EH (cell line): ENCODE measurements around the gene CCT7.
"Not testable (repeated sequence)": the region's sequence is repeated elsewhere in the genome, so short reads cannot be mapped to it uniquely, and the experiment has no call there.

Experiments
- DNase-seq: peaks from one replicate; pipeline ENCODE4 v3.0.0-alpha.2; 2015; ENCODE audit warnings: low read depth

Gene CCT7

DNA sequence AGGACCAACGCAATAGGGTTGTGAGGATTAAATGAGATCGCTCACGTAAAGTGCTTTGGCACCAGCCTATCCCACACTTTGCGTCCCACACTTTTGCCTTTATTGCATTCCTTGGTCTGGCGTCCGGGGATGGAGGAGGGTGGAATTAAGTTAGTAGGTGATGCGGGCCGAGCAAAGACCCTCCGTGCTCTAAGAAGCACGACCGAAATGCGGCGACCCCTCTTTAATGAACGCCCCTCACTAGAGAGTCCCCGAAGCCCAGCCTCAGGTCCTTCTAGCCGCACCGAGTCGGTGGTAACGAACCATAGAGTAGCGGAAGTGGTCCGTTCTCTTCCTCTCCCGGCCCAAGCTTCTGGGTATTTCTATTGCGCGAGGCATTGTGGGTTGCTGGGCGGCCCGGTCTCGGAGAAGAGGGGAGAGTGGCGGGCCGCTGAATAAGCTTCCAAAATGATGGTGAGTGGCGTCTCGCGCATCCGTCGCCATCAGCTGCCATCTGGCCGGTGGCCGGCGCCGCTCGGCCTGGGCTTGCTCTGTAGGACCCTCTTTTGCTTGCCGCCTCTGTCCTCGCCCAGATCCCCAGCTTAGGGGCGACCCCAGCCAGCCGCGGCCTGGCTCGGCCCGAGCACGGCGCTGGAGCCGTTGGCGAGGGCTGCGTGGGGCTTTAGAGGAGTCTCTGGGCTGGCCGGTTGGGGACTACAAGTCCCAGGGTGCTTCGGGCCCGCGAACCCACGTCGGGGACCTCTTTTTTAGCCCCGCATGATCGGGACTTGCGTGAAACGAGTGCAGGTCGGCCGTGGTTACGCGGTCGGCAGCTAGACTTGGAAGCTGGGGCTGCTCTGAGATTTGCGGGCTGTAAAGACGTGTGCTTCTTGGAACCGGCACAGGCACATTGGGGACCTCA lies at the start of gene CCT7:
TSS of gene CCT7 (plus strand) at position 377 of the 901 bp plus-strand sequence. CDS start at position 448, 71 bp downstream.
- DNase-seq = peak; percentile 91

- no peak for DNase-seq
Measured at GRCh38 chr2:73185965-73186364, 48.1 kb upstream of the CCT7 start.

DNA sequence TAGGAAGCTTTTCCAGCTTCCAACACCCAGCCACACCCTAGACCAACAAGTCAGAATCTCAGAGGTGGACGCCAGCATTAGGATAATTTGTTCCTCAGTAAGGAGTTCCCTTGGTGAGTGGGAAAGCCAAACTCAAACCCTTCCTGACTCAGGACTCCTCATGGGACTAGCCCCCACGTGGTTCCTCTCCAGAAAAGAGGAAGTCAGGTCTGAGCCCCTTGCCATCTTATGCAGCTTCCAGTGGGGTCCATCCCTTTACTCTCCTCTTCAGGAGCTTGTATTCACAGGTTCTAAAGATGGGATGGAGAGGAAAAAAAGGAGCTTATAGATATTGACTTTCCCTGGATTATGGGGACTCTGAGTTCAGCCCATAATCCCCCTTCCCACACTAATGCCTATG lies 46.6 kb upstream of the CCT7 start:
- DNase-seq = no peak

DNA sequence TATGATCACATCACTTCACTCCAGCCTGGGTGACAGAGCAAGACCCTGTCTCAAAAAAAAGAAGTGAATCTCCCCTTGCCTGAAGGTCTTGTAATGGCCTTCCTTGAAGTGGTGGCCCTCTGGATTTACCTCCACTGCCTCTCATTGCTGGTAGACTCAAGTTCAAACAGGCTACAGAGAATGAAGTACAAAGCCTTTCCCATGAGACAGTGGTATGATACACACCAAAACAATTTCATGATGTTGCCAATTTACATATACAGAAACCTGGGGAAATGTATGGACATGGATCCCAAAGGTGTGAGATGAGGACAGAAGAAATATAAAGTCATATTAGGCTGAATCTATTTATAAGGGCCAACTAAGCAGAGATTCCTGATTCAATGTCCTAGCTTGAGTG lies 36.5 kb upstream of the CCT7 start:
- DNase-seq = no peak

DNA sequence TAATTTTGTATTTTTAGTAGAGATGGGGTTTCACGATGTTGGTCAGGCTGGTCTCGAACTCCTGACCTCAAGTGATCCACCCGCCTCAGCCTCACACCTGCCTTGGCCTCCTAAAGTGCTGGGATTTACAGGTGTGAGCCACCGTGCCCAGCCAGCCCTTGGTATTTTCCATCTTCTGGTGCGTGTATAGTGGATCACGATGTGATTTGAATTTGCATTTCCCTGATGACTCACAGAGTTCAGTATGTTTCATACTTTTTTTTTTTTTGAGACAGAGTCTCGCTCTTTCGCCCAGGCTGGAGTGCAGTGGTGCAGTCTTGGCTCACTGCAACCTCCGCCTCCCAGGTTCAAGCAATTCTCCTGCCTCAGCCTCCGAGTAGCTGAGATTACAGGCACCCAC lies 33.8 kb upstream of the CCT7 start:
- not testable (repeated sequence) for DNase-seq

DNA sequence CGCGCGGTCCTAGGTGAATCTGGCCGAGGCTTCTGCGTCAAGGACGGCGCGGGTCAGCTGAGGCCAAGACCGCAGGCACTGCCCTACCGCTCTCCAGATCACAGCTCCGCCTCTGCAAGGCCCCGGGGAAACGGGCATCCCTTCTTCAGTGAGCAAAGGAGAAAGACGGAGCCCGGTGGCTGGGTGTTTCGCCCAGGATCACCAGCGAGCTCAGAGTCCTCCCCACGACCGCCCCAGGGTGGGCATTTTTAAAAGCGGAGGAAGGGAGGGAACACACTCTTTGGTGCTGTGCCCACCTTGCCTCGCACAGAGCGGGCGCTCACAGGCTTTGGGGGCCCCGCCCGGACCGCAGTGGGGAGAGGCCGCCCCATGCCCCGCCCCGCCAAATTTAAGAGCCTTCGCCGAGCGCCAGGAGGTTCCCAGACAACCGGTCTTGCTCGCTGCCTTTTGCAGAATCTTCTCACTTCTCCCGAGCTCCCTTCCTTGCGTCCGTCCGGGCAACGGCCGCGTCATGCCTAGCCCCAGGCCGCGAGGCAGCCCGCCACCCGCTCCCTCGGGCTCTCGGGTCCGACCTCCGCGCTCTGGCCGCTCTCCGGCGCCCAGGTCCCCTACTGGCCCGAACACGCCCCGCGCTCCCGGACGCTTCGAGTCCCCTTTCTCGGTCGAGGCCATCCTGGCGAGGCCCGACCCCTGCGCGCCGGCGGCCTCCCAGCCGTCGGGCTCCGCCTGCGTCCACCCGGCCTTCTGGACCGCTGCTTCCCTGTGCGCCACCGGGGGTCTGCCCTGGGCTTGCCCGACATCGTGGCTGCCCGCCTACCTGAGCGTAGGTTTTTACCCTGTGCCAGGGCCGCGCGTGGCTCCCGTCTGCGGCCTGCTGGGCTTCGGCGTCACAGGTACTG lies 31.7 kb upstream of the CCT7 start, which contains the start of gene NOTO:
TSS of gene NOTO (plus strand) at position 419 of the 899 bp plus-strand sequence. CDS start at position 512, 93 bp downstream.
- peak; percentile 31 for DNase-seq

GRCh38 chr2:73203055-73203681 lies 30.9 kb upstream of the CCT7 start:
- DNase-seq = no peak

- DNase-seq = peak; percentile 79
Measured at GRCh38 chr2:73205611-73206010, 28.5 kb upstream of the CCT7 start.

- no peak for DNase-seq
Measured at GRCh38 chr2:73208258-73208657, 25.9 kb upstream of the CCT7 start.

DNA sequence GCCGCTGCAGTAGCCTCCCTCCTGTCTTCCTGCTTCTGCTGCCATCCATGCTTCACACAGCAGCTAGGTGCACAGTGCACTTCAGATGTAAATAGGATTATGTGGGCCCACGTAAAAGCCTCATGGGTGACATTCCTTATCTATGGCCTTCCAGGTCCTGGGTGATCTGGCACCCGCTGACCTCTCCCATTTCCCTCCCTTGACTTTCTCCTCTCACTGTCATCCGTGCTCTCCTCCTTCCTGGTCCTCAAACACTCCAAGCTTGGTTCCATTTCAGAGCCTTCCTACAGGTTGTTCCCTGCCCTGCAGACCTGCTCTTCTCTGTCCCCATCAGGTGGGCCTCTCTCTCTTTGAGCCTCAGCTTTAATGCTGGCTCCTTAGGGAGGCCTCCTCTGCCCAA lies 24.1 kb upstream of the CCT7 start:
- DNase-seq = no peak

DNA sequence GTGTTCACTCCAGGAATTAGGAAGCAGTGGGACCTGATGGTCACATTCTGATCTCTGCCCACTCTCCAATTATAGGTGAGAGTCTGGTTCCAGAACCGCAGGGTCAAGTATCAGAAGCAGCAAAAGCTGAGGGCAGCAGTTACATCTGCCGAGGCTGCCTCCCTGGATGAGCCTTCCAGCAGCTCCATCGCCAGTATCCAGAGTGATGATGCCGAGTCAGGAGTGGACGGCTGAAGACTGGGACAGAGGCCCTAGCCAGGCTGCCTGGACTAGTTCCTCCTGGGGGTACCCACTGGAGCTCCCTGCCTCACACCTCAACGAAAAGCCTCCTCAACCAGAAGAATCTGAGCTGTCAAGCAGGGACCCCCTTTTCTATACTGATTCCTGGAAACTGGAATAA lies 23.4 kb upstream of the CCT7 start:
- no peak for DNase-seq

DNA sequence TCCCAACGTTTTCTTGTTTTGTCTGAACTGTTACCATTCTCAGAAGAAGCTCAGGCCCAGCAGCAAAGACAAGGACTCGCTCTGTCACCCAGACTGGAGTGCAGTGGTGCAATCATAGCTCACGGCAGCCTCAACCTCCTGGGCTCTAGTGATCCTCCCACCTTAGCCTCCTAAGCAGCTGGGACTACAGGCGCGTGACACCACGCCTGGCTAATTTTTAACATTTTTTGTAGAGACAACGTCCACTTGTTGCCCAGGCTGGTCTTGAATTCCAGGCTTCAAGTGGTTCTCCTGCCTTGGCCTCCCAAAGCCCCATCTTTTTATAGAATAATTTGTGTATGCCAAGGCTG lies 22.0 kb upstream of the CCT7 start:
- no peak for DNase-seq

DNA sequence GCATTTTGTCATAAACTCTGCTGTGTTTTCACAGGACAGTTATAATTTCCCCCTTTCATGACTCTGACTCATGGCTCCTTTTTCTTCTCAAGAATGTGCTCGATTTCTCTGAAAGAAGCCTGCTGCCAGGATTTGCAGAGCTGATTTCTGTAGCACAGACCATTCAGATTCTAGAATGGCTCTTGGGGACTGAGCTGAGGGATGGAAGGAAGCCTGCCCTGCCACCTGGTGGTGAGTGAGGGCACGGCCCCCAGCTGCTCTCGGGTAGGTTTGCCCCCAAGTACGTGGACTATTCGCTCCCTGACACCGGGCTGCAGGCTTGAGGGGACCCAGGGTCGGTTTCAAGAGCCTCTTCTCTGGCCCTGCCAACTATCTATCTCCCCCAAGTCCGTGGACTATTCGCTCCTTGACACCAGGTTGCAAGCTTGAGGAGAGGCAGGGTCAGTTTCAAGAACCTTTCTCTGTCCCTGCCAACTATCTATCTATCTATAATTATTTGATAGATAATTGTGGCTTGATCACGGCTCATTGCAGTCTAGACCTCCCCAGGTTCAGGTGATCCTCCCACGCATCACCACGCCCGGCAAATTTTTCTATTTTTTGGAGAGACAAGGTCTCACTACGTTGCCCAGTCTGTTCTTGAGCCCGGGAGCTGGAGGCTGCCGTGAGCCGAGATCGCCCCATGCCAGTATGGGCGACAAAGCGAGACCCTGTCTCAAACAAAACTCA lies 21.5 kb upstream of the CCT7 start:
- DNase-seq = peak; percentile 87

- DNase-seq = peak; percentile 83
Measured at GRCh38 chr2:73214120-73215035, 19.7 kb upstream of the CCT7 start, which contains the start of gene SMYD5. TSS of gene SMYD5 (plus strand) at chr2:73214245. CDS start at chr2:73214267, 22 bp downstream.

GRCh38 chr2:73215254-73215653 lies 18.9 kb upstream of the CCT7 start:
- DNase-seq = no peak

GRCh38 chr2:73217160-73217559 lies 16.9 kb upstream of the CCT7 start:
- no peak for DNase-seq

GRCh38 chr2:73217826-73218225 lies 16.3 kb upstream of the CCT7 start:
- no peak for DNase-seq

- DNase-seq = peak; percentile 64
Measured at GRCh38 chr2:73218298-73218697, 15.8 kb upstream of the CCT7 start.

- DNase-seq = no peak
Measured at GRCh38 chr2:73223821-73224220, 10.3 kb upstream of the CCT7 start.
